Nephron progenitor cell (in vitro differentiated cells): ENCODE data around the gene SUMF1.
A peak's percentile ranks its signal among the peaks of the same experiment; 100 is the strongest.

ENCODE experiments used
- DNase-seq: peaks from one replicate; pipeline ENCODE4 v3.0.0; 2021
- H3K27ac Mint-ChIP-seq: 2 replicates; pipeline ENCODE4 v1.8.0; 2021; ENCODE audit warnings: mild to moderate bottlenecking, moderate library complexity, mixed read lengths
- H3K27me3 Mint-ChIP-seq: 2 replicates; pipeline ENCODE4 v1.8.0; 2021; ENCODE audit warnings: mild to moderate bottlenecking, low read depth, mixed read lengths; ENCODE audit not compliant: poor library complexity
- H3K36me3 Mint-ChIP-seq: 2 replicates; pipeline ENCODE4 v1.8.0; 2021; ENCODE audit warnings: low read depth, mixed read lengths
- H3K4me1 Mint-ChIP-seq: 2 replicates; pipeline ENCODE4 v1.8.0; 2021; ENCODE audit warnings: mixed read lengths
- H3K4me3 Mint-ChIP-seq: 2 replicates; pipeline ENCODE4 v1.8.0; 2021; ENCODE audit warnings: mild to moderate bottlenecking, moderate library complexity, mixed read lengths
- H3K9me3 Mint-ChIP-seq: 2 replicates; pipeline ENCODE4 v1.8.0; 2021; ENCODE audit warnings: mild to moderate bottlenecking, moderate library complexity, mixed read lengths
- TF ChIP-seq, protein P1 (sequence below): fragments of 200-600 bp; sonication (generic); IDR thresholded peaks from 2 replicates; pipeline ENCODE4 v1.5.0; 2021; ENCODE audit warnings: antibody characterized with exemption

The SUMF1 gene

DNA sequence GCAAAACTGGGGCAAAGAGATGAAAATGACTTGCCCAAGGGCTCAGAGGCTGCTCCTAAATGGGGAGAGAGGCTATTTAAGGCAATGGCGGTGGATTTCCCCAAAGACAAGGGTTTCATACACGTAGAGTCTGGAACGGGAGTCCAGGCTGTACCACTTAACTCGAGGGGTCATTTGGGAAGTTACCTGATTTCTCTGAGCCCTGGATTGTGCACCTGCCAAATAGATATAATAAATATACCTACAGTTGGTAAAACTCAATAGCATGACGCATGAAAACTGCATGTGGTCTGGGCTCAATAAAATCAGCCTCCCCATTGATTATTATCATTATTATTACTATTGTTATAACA is 24.8 kb upstream of the SUMF1 start:
- Mint-ChIP-seq H3K27me3 (peaks cover 3% of the 10 kb centered on the region), H3K36me3 (peaks cover 14% of the 10 kb centered on the region), H3K27ac (peak overlapping the region; percentile 91), H3K4me3 (peak overlapping the region; percentile 97), H3K4me1 (peaks cover 49% of the 10 kb centered on the region), H3K9me3 (no peaks in the 10 kb centered on the region)
- no peak for DNase-seq
- TF ChIP-seq, protein P1, sequence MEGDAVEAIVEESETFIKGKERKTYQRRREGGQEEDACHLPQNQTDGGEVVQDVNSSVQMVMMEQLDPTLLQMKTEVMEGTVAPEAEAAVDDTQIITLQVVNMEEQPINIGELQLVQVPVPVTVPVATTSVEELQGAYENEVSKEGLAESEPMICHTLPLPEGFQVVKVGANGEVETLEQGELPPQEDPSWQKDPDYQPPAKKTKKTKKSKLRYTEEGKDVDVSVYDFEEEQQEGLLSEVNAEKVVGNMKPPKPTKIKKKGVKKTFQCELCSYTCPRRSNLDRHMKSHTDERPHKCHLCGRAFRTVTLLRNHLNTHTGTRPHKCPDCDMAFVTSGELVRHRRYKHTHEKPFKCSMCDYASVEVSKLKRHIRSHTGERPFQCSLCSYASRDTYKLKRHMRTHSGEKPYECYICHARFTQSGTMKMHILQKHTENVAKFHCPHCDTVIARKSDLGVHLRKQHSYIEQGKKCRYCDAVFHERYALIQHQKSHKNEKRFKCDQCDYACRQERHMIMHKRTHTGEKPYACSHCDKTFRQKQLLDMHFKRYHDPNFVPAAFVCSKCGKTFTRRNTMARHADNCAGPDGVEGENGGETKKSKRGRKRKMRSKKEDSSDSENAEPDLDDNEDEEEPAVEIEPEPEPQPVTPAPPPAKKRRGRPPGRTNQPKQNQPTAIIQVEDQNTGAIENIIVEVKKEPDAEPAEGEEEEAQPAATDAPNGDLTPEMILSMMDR, result no peak

DNA sequence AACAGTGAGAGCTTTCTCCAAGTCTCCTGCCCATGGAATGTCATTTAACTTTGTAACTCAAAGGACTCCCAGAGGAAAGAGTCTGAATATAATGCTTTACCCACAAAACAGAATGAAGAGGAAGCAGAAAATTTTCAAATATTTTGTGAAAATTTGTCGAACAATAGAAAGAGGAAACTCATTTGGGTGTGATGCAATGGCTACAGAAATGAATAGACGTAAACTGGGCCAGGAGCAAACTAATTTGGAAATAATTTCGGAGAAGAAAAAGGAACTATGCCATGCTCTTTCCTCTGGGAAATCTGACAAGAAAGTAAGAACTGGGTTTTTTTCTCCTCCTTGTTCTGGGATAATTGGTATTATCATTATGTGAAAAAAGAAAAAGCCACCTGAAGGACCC is 11.2 kb upstream of the SUMF1 start:
- TF ChIP-seq, protein P1, result no peak
- no peak for DNase-seq
- Mint-ChIP-seq H3K27me3 (peaks cover 20% of the 10 kb centered on the region), H3K27ac (no peak overlapping the region), H3K4me3 (no peak overlapping the region), H3K9me3 (peaks cover 3% of the 10 kb centered on the region), H3K36me3 (no peaks in the 10 kb centered on the region), H3K4me1 (peaks cover 11% of the 10 kb centered on the region)

DNA sequence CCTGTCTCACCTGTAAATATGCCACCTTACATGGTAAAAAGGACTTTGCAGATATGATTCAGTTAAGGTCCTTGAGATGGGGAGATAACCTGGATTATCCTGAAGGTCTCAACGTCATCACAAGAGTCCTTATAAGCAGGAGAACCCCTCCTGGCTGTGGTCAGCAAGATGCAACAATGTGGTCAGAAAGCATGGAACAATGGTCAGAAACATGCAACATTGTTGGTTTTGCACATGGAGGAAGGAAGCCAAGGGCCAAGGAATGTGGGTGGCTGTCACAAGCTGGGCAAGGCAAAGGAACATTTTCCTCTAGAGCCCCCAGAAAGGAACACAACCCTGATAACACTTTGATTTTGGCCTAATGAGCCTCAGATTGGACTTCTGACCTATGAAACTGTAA is 9.4 kb upstream of the SUMF1 start:
- H3K9me3 Mint-ChIP-seq, result peaks cover 3% of the 10 kb centered on the region
- peaks cover 11% of the 10 kb centered on the region for H3K4me1 Mint-ChIP-seq
- H3K27ac Mint-ChIP-seq, result no peak overlapping the region
- H3K36me3 Mint-ChIP-seq, result no peaks in the 10 kb centered on the region
- no peak for DNase-seq
- TF ChIP-seq, protein P1, result no peak
- H3K4me3 Mint-ChIP-seq, result no peak overlapping the region
- H3K27me3 Mint-ChIP-seq, result peaks cover 20% of the 10 kb centered on the region

GRCh38 chr3:4475804-4476203 is 8.7 kb upstream of the SUMF1 start:
- H3K27me3 Mint-ChIP-seq, result peaks cover 20% of the 10 kb centered on the region
- no peak for DNase-seq
- no peaks in the 10 kb centered on the region for H3K36me3 Mint-ChIP-seq
- H3K27ac Mint-ChIP-seq, result no peak overlapping the region
- peaks cover 11% of the 10 kb centered on the region for H3K4me1 Mint-ChIP-seq
- TF ChIP-seq, protein P1, result no peak
- no peak overlapping the region for H3K4me3 Mint-ChIP-seq
- peaks cover 3% of the 10 kb centered on the region for H3K9me3 Mint-ChIP-seq

DNA sequence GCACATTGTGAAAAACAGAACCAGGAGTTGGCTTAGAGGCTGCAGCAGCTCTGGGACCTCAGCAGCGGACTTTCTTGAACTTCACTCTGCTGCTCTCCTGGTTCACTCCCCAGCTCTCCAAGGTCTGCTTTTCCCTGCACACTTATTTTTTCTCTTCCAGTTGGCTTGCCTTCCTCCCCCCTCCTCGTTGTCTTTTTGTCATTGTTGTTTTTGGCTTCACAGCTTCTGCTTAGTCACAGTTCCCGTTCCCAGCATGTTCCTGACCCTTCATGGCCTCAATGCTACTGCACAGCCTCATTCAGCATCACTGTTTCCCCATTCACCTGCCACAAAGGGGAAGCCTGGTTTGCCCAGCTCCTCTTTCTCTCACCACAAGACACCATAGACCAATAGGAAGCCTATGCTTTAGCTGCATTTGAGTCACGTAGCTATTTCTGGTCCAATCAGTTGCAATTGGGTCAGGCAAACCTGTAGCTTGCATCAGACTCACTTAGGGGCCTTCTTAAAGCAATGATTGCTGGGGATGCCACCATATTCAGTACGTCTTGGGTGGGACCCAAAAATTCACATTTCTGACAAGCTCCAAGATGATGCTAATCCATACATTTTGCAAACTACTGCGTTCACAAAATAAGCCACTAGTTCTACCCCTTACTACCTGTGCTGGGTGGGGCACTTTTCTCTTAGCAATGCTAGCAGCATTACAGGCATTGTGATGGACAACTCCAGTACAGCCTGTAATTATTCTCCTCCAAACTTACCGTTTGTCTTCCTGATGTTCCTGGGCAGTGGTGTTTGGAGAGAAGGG is 7.8 kb upstream of the SUMF1 start:
- TF ChIP-seq, protein P1, result no peak
- Mint-ChIP-seq H3K9me3 (peaks cover 3% of the 10 kb centered on the region), H3K4me3 (no peak overlapping the region), H3K36me3 (no peaks in the 10 kb centered on the region), H3K27me3 (peaks cover 18% of the 10 kb centered on the region), H3K4me1 (peaks cover 16% of the 10 kb centered on the region), H3K27ac (peak overlapping the region; percentile 90)
- no peak for DNase-seq

GRCh38 chr3:4472766-4473165 is 5.7 kb upstream of the SUMF1 start:
- H3K27ac Mint-ChIP-seq, result no peak overlapping the region
- TF ChIP-seq, protein P1, result no peak
- H3K36me3 Mint-ChIP-seq, result no peaks in the 10 kb centered on the region
- H3K4me3 Mint-ChIP-seq, result no peak overlapping the region
- H3K4me1 Mint-ChIP-seq, result peaks cover 20% of the 10 kb centered on the region
- no peak for DNase-seq
- peaks cover 7% of the 10 kb centered on the region for H3K27me3 Mint-ChIP-seq
- peaks cover 3% of the 10 kb centered on the region for H3K9me3 Mint-ChIP-seq
